GM12878 (cell line): ENCODE results near the gene TNIP1. TPM values are rescaled to one million over a fixed set of nuclear protein-coding genes. Genes with fewer than 3 reads are reported as not detected.

Experiments
- EED ChIP-seq: sonication (generic); IDR thresholded peaks from 2 replicates; pipeline ENCODE4 v1.6.1; 2016; ENCODE audit warnings: antibody characterized with exemption, low read depth
- HDAC2 ChIP-seq: fragments of 200-600 bp; sonication (generic); IDR thresholded peaks from 2 replicates; pipeline ENCODE4 v1.6.1; 2017
- NBN ChIP-seq: fragments of 450-650 bp; IDR thresholded peaks from 2 replicates; pipeline ENCODE4 v1.6.1; 2016
- NR2C2 ChIP-seq: IDR thresholded peaks from 2 replicates; pipeline ENCODE4 v1.6.1; 2011; ENCODE audit warnings: borderline replicate concordance, low read depth; ENCODE audit not compliant: control insufficient read depth, insufficient read length
- SIN3A ChIP-seq: IDR thresholded peaks from 2 replicates; pipeline ENCODE4 v1.6.1; 2012; ENCODE audit warnings: low read depth, low read length, improper control_type of control experiment
- SMAD1 ChIP-seq: fragments of 450-650 bp; IDR thresholded peaks from 2 replicates; pipeline ENCODE4 v1.6.1; 2018; ENCODE audit warnings: mild to moderate bottlenecking, low read depth; ENCODE audit not compliant: partially characterized antibody
- SREBF2 ChIP-seq: IDR thresholded peaks from 2 replicates; pipeline ENCODE4 v1.6.1; 2012; ENCODE audit warnings: mild to moderate bottlenecking, low read length
- TBL1XR1 ChIP-seq: IDR thresholded peaks from 2 replicates; pipeline ENCODE4 v1.6.1; 2012; ENCODE audit warnings: low read depth, low read length, improper control_type of control experiment
- TCF3 ChIP-seq: IDR thresholded peaks from 2 replicates; pipeline ENCODE4 v1.6.1; 2012; ENCODE audit warnings: low read depth, mild to moderate bottlenecking, low read length, borderline replicate concordance; ENCODE audit not compliant: insufficient read depth
- ZNF274 ChIP-seq: IDR thresholded peaks from one replicate; pipeline ENCODE4 v1.8.0; 2011; ENCODE audit not compliant: insufficient read length, insufficient read depth
- polyA plus RNA-seq, 11 experiments: library from polyadenylated mRNA; depleted of rRNA in 4 of 11; unstranded in 6 of 11; stranded (reverse) in 5 of 11; fragments of >200 nt; fragmentation: Nextera tagmentation in 4 of 11; fragmentation: Illumina TruSeq in 1 of 11; extraction: Ambion mirVana in 4 of 11; extraction: Trizol in 1 of 11; gene quantifications; 1 replicate in 1 of 11; 2 replicates in 10 of 11; pipeline versions ENCODE4 v1.2.1 to v1.2.3, GENCODE V29; 2011 to 2016; ENCODE audit warnings: inconsistent platforms in 2 of 11, missing spikeins in 2 of 11, low read depth in 1 of 11
- total RNA-seq, 4 experiments: library from RNA; depleted of rRNA in 3 of 4; stranded (reverse); fragments of >200 nt in 3 of 4; fragmentation: Illumina TruSeq in 1 of 4; extraction: Trizol in 1 of 4; gene quantifications; 2 replicates each; pipeline versions ENCODE4 v1.2.1 to v1.2.3, GENCODE V29; 2013 to 2021
- TF ChIP-seq, protein P1 (sequence below): fragments of 450-650 bp; IDR thresholded peaks from 2 replicates; pipeline ENCODE4 v1.6.1; 2017; ENCODE audit warnings: mild to moderate bottlenecking, moderate library complexity
- TF ChIP-seq, protein P2 (sequence below): fragments of 450-650 bp; IDR thresholded peaks from 2 replicates; pipeline ENCODE4 v1.6.1; 2016; ENCODE audit warnings: mild to moderate bottlenecking, moderate library complexity, borderline replicate concordance
- TF ChIP-seq, protein P3 (sequence below): IDR thresholded peaks from 2 replicates; pipeline ENCODE4 v1.6.1; 2012; ENCODE audit warnings: improper control_type of control experiment, low read depth, low read length; ENCODE audit not compliant: insufficient replicate concordance
- TF ChIP-seq, protein P4 (sequence below): fragments of 150-350 bp; IDR thresholded peaks from 2 replicates; pipeline ENCODE4 v1.6.1; 2016; ENCODE audit warnings: low read depth, low read length

The TNIP1 gene
- total and polyA plus RNA-seq, 10 of the 15 experiments (the other 5 are each of a cell fraction or from before 2014, with no cell fraction given) = 4.4 to 279 (median 150) TPM

DNA sequence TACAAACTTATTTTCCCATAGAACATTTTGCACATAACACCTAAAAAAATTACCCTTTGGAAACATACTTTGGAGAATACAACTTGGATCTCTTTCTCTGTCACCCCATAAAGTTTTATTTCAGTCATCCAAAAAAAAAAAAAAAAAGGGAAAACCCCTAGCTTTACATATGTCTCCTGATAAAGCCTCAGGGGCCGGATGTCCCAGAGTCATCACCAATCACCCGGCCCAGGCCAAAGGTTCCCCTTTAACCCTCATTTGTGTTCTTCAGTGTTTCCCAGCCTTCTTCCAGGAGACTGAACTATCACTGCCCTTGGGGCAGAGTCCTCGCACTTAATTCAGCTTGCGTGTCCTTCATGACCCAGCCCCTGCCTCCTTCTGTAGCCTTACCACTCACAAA lies 48.0 kb upstream of the TNIP1 start (continued):
- TF ChIP-seq, protein P1, sequence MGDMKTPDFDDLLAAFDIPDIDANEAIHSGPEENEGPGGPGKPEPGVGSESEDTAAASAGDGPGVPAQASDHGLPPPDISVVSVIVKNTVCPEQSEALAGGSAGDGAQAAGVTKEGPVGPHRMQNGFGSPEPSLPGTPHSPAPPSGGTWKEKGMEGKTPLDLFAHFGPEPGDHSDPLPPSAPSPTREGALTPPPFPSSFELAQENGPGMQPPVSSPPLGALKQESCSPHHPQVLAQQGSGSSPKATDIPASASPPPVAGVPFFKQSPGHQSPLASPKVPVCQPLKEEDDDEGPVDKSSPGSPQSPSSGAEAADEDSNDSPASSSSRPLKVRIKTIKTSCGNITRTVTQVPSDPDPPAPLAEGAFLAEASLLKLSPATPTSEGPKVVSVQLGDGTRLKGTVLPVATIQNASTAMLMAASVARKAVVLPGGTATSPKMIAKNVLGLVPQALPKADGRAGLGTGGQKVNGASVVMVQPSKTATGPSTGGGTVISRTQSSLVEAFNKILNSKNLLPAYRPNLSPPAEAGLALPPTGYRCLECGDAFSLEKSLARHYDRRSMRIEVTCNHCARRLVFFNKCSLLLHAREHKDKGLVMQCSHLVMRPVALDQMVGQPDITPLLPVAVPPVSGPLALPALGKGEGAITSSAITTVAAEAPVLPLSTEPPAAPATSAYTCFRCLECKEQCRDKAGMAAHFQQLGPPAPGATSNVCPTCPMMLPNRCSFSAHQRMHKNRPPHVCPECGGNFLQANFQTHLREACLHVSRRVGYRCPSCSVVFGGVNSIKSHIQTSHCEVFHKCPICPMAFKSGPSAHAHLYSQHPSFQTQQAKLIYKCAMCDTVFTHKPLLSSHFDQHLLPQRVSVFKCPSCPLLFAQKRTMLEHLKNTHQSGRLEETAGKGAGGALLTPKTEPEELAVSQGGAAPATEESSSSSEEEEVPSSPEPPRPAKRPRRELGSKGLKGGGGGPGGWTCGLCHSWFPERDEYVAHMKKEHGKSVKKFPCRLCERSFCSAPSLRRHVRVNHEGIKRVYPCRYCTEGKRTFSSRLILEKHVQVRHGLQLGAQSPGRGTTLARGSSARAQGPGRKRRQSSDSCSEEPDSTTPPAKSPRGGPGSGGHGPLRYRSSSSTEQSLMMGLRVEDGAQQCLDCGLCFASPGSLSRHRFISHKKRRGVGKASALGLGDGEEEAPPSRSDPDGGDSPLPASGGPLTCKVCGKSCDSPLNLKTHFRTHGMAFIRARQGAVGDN = 0 out of 2 replicates have a peak, but pooled peaks have one; percentile 42
- TF ChIP-seq TCF3 (no peak), TBL1XR1 (no peak), HDAC2 (no peak), NBN (0 out of 2 replicates have a peak, but pooled peaks have one; percentile 32), SREBF2 (no peak), ZNF274 (no peak), NR2C2 (no peak), EED (no peak), SMAD1 (no peak), SIN3A (no peak)
- TF ChIP-seq, protein P2, sequence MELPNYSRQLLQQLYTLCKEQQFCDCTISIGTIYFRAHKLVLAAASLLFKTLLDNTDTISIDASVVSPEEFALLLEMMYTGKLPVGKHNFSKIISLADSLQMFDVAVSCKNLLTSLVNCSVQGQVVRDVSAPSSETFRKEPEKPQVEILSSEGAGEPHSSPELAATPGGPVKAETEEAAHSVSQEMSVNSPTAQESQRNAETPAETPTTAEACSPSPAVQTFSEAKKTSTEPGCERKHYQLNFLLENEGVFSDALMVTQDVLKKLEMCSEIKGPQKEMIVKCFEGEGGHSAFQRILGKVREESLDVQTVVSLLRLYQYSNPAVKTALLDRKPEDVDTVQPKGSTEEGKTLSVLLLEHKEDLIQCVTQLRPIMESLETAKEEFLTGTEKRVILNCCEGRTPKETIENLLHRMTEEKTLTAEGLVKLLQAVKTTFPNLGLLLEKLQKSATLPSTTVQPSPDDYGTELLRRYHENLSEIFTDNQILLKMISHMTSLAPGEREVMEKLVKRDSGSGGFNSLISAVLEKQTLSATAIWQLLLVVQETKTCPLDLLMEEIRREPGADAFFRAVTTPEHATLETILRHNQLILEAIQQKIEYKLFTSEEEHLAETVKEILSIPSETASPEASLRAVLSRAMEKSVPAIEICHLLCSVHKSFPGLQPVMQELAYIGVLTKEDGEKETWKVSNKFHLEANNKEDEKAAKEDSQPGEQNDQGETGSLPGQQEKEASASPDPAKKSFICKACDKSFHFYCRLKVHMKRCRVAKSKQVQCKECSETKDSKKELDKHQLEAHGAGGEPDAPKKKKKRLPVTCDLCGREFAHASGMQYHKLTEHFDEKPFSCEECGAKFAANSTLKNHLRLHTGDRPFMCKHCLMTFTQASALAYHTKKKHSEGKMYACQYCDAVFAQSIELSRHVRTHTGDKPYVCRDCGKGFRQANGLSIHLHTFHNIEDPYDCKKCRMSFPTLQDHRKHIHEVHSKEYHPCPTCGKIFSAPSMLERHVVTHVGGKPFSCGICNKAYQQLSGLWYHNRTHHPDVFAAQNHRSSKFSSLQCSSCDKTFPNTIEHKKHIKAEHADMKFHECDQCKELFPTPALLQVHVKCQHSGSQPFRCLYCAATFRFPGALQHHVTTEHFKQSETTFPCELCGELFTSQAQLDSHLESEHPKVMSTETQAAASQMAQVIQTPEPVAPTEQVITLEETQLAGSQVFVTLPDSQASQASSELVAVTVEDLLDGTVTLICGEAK = peak; percentile 98
- TF ChIP-seq, protein P3, sequence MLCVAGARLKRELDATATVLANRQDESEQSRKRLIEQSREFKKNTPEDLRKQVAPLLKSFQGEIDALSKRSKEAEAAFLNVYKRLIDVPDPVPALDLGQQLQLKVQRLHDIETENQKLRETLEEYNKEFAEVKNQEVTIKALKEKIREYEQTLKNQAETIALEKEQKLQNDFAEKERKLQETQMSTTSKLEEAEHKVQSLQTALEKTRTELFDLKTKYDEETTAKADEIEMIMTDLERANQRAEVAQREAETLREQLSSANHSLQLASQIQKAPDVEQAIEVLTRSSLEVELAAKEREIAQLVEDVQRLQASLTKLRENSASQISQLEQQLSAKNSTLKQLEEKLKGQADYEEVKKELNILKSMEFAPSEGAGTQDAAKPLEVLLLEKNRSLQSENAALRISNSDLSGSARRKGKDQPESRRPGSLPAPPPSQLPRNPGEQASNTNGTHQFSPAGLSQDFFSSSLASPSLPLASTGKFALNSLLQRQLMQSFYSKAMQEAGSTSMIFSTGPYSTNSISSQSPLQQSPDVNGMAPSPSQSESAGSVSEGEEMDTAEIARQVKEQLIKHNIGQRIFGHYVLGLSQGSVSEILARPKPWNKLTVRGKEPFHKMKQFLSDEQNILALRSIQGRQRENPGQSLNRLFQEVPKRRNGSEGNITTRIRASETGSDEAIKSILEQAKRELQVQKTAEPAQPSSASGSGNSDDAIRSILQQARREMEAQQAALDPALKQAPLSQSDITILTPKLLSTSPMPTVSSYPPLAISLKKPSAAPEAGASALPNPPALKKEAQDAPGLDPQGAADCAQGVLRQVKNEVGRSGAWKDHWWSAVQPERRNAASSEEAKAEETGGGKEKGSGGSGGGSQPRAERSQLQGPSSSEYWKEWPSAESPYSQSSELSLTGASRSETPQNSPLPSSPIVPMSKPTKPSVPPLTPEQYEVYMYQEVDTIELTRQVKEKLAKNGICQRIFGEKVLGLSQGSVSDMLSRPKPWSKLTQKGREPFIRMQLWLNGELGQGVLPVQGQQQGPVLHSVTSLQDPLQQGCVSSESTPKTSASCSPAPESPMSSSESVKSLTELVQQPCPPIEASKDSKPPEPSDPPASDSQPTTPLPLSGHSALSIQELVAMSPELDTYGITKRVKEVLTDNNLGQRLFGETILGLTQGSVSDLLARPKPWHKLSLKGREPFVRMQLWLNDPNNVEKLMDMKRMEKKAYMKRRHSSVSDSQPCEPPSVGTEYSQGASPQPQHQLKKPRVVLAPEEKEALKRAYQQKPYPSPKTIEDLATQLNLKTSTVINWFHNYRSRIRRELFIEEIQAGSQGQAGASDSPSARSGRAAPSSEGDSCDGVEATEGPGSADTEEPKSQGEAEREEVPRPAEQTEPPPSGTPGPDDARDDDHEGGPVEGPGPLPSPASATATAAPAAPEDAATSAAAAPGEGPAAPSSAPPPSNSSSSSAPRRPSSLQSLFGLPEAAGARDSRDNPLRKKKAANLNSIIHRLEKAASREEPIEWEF = no peak
- TF ChIP-seq, protein P4, sequence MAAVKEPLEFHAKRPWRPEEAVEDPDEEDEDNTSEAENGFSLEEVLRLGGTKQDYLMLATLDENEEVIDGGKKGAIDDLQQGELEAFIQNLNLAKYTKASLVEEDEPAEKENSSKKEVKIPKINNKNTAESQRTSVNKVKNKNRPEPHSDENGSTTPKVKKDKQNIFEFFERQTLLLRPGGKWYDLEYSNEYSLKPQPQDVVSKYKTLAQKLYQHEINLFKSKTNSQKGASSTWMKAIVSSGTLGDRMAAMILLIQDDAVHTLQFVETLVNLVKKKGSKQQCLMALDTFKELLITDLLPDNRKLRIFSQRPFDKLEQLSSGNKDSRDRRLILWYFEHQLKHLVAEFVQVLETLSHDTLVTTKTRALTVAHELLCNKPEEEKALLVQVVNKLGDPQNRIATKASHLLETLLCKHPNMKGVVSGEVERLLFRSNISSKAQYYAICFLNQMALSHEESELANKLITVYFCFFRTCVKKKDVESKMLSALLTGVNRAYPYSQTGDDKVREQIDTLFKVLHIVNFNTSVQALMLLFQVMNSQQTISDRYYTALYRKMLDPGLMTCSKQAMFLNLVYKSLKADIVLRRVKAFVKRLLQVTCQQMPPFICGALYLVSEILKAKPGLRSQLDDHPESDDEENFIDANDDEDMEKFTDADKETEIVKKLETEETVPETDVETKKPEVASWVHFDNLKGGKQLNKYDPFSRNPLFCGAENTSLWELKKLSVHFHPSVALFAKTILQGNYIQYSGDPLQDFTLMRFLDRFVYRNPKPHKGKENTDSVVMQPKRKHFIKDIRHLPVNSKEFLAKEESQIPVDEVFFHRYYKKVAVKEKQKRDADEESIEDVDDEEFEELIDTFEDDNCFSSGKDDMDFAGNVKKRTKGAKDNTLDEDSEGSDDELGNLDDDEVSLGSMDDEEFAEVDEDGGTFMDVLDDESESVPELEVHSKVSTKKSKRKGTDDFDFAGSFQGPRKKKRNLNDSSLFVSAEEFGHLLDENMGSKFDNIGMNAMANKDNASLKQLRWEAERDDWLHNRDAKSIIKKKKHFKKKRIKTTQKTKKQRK = no peak
